AG09309 (cell line): Measurements from ENCODE around the gene S100Z.

Experiments
- DNase-seq: peaks from one replicate; pipeline ENCODE4 v3.0.0-alpha.2; 2010; ENCODE audit warnings: low read depth
- H3K4me3 ChIP-seq: 2 replicates; pipeline ENCODE4 v1.5.1; 2011; ENCODE audit warnings: mild to moderate bottlenecking, low read depth, low read length, moderate library complexity; ENCODE audit not compliant: control insufficient read depth
- TF ChIP-seq, protein P1 (sequence below): IDR thresholded peaks from 2 replicates; pipeline ENCODE4 v1.5.1; 2011; ENCODE audit warnings: mild to moderate bottlenecking, low read depth, low read length, inconsistent platforms; ENCODE audit not compliant: insufficient read depth, control insufficient read depth; ENCODE audit errors: missing control alignments

Gene S100Z

GRCh38 chr5:76859591-76860247 lies 9.9 kb downstream of the S100Z start:
- no peak overlapping the region for H3K4me3 ChIP-seq
- TF ChIP-seq, protein P1, sequence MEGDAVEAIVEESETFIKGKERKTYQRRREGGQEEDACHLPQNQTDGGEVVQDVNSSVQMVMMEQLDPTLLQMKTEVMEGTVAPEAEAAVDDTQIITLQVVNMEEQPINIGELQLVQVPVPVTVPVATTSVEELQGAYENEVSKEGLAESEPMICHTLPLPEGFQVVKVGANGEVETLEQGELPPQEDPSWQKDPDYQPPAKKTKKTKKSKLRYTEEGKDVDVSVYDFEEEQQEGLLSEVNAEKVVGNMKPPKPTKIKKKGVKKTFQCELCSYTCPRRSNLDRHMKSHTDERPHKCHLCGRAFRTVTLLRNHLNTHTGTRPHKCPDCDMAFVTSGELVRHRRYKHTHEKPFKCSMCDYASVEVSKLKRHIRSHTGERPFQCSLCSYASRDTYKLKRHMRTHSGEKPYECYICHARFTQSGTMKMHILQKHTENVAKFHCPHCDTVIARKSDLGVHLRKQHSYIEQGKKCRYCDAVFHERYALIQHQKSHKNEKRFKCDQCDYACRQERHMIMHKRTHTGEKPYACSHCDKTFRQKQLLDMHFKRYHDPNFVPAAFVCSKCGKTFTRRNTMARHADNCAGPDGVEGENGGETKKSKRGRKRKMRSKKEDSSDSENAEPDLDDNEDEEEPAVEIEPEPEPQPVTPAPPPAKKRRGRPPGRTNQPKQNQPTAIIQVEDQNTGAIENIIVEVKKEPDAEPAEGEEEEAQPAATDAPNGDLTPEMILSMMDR = no peak
- no peak for DNase-seq

DNA sequence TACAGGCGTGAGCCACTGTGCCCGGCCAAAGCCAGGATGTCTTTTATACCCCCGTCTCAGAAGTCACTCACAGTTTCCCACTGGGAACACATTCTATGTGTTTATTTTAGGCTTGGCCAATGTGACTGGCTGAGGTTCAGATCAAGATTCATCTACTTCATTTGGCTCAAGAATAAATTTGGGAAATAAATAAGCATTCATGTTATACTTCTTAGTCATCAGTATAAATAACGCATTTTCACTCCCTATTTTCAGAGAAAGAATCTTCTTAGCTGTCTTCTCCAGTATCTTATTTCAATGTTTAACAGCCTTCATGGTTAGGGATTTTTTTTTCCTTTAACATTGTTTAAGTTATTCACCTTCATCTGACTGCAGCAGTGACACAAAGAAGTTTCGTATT lies 11.8 kb downstream of the S100Z start:
- no peak overlapping the region for H3K4me3 ChIP-seq
- TF ChIP-seq, protein P1 = no peak
- DNase-seq = no peak

GRCh38 chr5:76863001-76863400 lies 13.2 kb downstream of the S100Z start:
- no peak for DNase-seq
- TF ChIP-seq, protein P1 = no peak

DNA sequence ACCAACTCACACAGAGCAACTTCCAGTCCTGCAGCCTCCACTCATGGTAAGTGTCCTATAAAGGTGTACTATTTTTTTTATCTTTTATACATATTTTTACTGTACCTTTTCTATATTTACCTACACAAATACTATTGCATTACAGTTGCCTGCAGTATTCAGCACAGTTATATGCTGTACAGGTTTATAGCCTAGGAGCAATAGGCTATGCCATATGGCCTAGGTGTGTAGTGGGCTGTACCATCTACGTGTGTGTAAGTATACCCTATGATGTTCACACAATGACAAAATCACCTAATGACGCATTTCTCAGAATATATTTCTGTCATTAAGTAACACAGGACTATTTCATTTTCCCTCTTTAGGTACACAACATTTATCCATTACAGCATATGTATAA lies 16.7 kb downstream of the S100Z start:
- no peak for DNase-seq
- no peak overlapping the region for H3K4me3 ChIP-seq
- TF ChIP-seq, protein P1 = no peak

More at GRCh38 chr5:76863001-76863400, 13.2 kb downstream of the S100Z start:
- no peak overlapping the region for H3K4me3 ChIP-seq

- no peak overlapping the region for H3K4me3 ChIP-seq
- DNase-seq = no peak
- TF ChIP-seq, protein P1 = no peak
Measured at GRCh38 chr5:76867038-76867437, 17.2 kb downstream of the S100Z start.

DNA sequence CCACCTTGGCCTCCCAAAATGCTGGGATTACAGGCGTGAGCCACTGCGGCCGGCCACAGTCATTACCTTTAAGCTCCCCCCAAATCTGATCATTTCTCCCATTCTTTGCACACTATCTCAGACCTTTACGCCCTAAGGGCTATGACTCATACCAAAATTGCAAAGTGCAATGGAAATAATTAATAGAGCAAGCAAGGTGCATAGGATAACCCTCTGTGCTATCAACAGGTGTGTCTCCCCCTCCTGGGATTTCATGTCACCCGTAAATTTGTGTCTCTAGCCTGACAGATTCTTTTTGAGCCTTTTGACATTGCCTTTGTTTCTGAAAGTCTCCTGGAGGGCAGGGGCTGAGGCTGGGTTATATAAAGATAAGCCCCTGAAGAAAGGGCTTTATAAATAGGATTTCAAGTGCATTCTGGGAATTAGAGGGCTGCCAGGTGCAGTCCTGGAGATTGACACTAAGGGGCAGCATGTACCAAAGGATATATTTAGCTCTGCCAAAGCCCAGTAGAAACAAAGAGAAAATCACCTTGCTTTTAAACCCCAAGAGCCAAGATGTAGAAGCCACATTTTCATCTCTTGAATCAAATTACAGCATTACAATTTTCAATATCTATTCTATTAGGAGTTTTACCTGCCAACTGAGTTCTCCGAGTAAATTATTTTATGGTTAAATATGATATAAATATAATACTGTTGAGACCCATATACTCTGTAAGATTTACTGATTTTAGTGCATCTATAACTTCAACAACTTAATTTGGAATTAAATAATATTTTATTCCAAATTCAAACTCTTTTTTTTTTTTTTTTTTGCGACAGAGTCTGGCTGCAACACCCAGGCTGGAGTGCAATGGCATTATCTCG lies 18.2 kb downstream of the S100Z start:
- H3K4me3 ChIP-seq = no peak overlapping the region
- peak; percentile 24 for DNase-seq
- TF ChIP-seq, protein P1 = peak; percentile 79
